ENCODE results near the gene MRRF.

Gene MRRF

GRCh38 chr9:122276096-122276495 is 11.4 kb downstream of the MRRF start:
- Histone ChIP-seq H3K4me3 (replicated peaks; ENCODE audit: insufficient read depth, low read length) (no peak overlapping the region), H3K27me3 (ENCODE audit: insufficient read depth, poor library complexity, severe bottlenecking) (no peaks in the 10 kb centered on the region), H3K27ac (replicated peaks) (no peak overlapping the region)
- DNase-seq (ENCODE audit: low read depth in 1 of 2, low spot score in 1 of 2): no peak
- TF ChIP-seq CTCF (IDR thresholded peaks at IDR 0.05; ENCODE audit: insufficient read depth, low read length) (no peak), GABPA (IDR thresholded peaks at IDR 0.05; ENCODE audit: low read depth) (no peak), SPI1 (IDR thresholded peaks at IDR 0.05; ENCODE audit: borderline replicate concordance, low read depth) (no peak), POLR2AphosphoS5 (IDR thresholded peaks at IDR 0.05; ENCODE audit: low read depth) (no peak), REST (IDR thresholded peaks at IDR 0.05; ENCODE audit: insufficient replicate concordance, low read depth) (no peak)

- DNase-seq (ENCODE audit: low read depth in 1 of 2, low spot score in 1 of 2): no peak
- H3K4me3 ChIP-seq (replicated peaks; ENCODE audit: insufficient read depth, low read length): no peak overlapping the region
- no peak for TF ChIP-seq CTCF (IDR thresholded peaks at IDR 0.05; ENCODE audit: insufficient read depth, low read length)
- TF ChIP-seq POLR2AphosphoS5 (IDR thresholded peaks at IDR 0.05; ENCODE audit: low read depth): no peak
- TF ChIP-seq REST (IDR thresholded peaks at IDR 0.05; ENCODE audit: insufficient replicate concordance, low read depth): no peak
- TF ChIP-seq SPI1 (IDR thresholded peaks at IDR 0.05; ENCODE audit: borderline replicate concordance, low read depth): no peak
- TF ChIP-seq GABPA (IDR thresholded peaks at IDR 0.05; ENCODE audit: low read depth): no peak
- no peak overlapping the region for H3K27ac ChIP-seq (replicated peaks)
- H3K27me3 ChIP-seq (ENCODE audit: insufficient read depth, poor library complexity, severe bottlenecking): no peaks in the 10 kb centered on the region
Observed at GRCh38 chr9:122277285-122277897, 12.7 kb downstream of the MRRF start.

GRCh38 chr9:122281368-122281767 is 16.7 kb downstream of the MRRF start:
- Histone ChIP-seq H3K27ac (replicated peaks) (no peak overlapping the region), H3K4me3 (replicated peaks; ENCODE audit: insufficient read depth, low read length) (no peak overlapping the region), H3K27me3 (ENCODE audit: insufficient read depth, poor library complexity, severe bottlenecking) (no peaks in the 10 kb centered on the region)
- TF ChIP-seq GABPA (IDR thresholded peaks at IDR 0.05; ENCODE audit: low read depth): no peak
- no peak for TF ChIP-seq REST (IDR thresholded peaks at IDR 0.05; ENCODE audit: insufficient replicate concordance, low read depth)
- TF ChIP-seq POLR2AphosphoS5 (IDR thresholded peaks at IDR 0.05; ENCODE audit: low read depth): no peak
- no peak for TF ChIP-seq CTCF (IDR thresholded peaks at IDR 0.05; ENCODE audit: insufficient read depth, low read length)
- no peak for TF ChIP-seq SPI1 (IDR thresholded peaks at IDR 0.05; ENCODE audit: borderline replicate concordance, low read depth)
- no peak for DNase-seq (ENCODE audit: low read depth in 1 of 2, low spot score in 1 of 2)
